HTERT RPE-1 (cell line): ENCODE measurements around the gene MZF1.
"Not testable (repeated sequence)": the region's sequence is repeated elsewhere in the genome, so short reads cannot be mapped to it uniquely, and the experiment has no call there.

Experiments used
- in situ Hi-C: fragments of 300-500 bp; cut with MboI; formaldehyde crosslinking; loops from 4 replicates; pipeline ENCODE4 v1.14.3; 2020; ENCODE audit warnings: low sequenced_read_pairs

Gene MZF1

GRCh38 chr19:58543826-58544590, 29.1 kb downstream of the MZF1 start, which contains the start of gene TRIM28:
Gene TRIM28 (plus strand): TSS chr19:58544064. CDS start chr19:58544758, 694 bp downstream.
- in situ Hi-C loops: no loop called here

- in situ Hi-C loops: not testable (repeated sequence)
Measured at GRCh38 chr19:58542641-58543372, 30.3 kb downstream of the MZF1 start.

- in situ Hi-C loops: not testable (repeated sequence)
Measured at GRCh38 chr19:58539169-58539559, 34.0 kb downstream of the MZF1 start.

- in situ Hi-C loops: no loop called here
Measured at GRCh38 chr19:58538257-58539168, 34.6 kb downstream of the MZF1 start.

GRCh38 chr19:58536852-58537798, 36.0 kb downstream of the MZF1 start:
- in situ Hi-C loops: no loop called here

GRCh38 chr19:58535857-58536256, 37.3 kb downstream of the MZF1 start:
- in situ Hi-C loops: no loop called here

GRCh38 chr19:58531034-58531840, 41.9 kb downstream of the MZF1 start:
- in situ Hi-C loops: no loop called here

- in situ Hi-C loops: no loop called here
Measured at GRCh38 chr19:58529405-58529804, 43.7 kb downstream of the MZF1 start.

- in situ Hi-C loops: no loop called here
Measured at GRCh38 chr19:58522709-58523108, 50.4 kb downstream of the MZF1 start.

GRCh38 chr19:58521651-58522050, 51.5 kb downstream of the MZF1 start:
- in situ Hi-C loops: no loop called here

- in situ Hi-C loops: no loop called here
Measured at GRCh38 chr19:58520257-58520599, 52.9 kb downstream of the MZF1 start.

- in situ Hi-C loops: no loop called here
Measured at GRCh38 chr19:58519355-58520256, 53.5 kb downstream of the MZF1 start, which contains the start of gene ZBTB45. Gene ZBTB45 (minus strand): TSS chr19:58519810. CDS start chr19:58517673, 2,137 bp downstream.

- in situ Hi-C loops: no loop called here
Measured at GRCh38 chr19:58519087-58519354, 54.1 kb downstream of the MZF1 start.

- in situ Hi-C loops: no loop called here
Measured at GRCh38 chr19:58518256-58519086, 54.7 kb downstream of the MZF1 start.

- in situ Hi-C loops: no loop called here
Measured at GRCh38 chr19:58516964-58517833, 55.9 kb downstream of the MZF1 start.

GRCh38 chr19:58516246-58516836, 56.8 kb downstream of the MZF1 start:
- in situ Hi-C loops: no loop called here
